LNCaP clone FGC (cell line): ENCODE results near the gene PHETA1.

Source experiments
- DNase-seq: peaks from one replicate; pipeline ENCODE4 v3.0.0-alpha.2; 2011; ENCODE audit warnings: low read depth
- H3K4me3 ChIP-seq: 2 replicates; pipeline ENCODE4 v1.5.1; 2011; ENCODE audit warnings: mild to moderate bottlenecking, low read depth, low read length, control low read depth
- TF ChIP-seq, protein P1 (sequence below): IDR thresholded peaks from 2 replicates; pipeline ENCODE4 v1.5.1; 2012; ENCODE audit warnings: mild to moderate bottlenecking; ENCODE audit not compliant: control insufficient read depth, insufficient read depth; ENCODE audit errors: extremely low read depth

Gene PHETA1

GRCh38 chr12:111322336-111323250 lies 46.3 kb downstream of the PHETA1 start:
- TF ChIP-seq, protein P1, sequence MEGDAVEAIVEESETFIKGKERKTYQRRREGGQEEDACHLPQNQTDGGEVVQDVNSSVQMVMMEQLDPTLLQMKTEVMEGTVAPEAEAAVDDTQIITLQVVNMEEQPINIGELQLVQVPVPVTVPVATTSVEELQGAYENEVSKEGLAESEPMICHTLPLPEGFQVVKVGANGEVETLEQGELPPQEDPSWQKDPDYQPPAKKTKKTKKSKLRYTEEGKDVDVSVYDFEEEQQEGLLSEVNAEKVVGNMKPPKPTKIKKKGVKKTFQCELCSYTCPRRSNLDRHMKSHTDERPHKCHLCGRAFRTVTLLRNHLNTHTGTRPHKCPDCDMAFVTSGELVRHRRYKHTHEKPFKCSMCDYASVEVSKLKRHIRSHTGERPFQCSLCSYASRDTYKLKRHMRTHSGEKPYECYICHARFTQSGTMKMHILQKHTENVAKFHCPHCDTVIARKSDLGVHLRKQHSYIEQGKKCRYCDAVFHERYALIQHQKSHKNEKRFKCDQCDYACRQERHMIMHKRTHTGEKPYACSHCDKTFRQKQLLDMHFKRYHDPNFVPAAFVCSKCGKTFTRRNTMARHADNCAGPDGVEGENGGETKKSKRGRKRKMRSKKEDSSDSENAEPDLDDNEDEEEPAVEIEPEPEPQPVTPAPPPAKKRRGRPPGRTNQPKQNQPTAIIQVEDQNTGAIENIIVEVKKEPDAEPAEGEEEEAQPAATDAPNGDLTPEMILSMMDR, result no peak
- H3K4me3 ChIP-seq, result no peak overlapping the region
- no peak for DNase-seq

DNA sequence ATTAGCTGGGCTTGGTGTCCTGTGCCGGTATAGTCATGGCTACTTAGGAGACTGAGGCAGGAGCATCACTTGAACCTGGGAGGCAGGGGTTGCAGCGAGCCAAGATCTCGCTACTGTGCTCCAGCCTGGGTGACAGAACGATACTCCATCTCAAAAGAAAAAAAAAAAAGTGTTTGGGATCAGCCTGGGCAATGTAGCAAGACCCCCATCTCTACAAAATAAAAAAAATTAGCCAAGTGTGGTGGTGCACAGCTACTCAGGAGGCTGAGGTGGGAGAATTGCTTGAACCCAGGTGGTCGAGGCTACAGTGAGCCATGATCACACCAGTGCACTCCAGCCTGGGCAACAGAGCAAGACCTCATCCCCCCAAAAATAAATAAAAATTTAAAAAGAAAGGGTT lies 47.6 kb downstream of the PHETA1 start:
- no peak for DNase-seq
- H3K4me3 ChIP-seq, result no peak overlapping the region
- TF ChIP-seq, protein P1, result no peak

DNA sequence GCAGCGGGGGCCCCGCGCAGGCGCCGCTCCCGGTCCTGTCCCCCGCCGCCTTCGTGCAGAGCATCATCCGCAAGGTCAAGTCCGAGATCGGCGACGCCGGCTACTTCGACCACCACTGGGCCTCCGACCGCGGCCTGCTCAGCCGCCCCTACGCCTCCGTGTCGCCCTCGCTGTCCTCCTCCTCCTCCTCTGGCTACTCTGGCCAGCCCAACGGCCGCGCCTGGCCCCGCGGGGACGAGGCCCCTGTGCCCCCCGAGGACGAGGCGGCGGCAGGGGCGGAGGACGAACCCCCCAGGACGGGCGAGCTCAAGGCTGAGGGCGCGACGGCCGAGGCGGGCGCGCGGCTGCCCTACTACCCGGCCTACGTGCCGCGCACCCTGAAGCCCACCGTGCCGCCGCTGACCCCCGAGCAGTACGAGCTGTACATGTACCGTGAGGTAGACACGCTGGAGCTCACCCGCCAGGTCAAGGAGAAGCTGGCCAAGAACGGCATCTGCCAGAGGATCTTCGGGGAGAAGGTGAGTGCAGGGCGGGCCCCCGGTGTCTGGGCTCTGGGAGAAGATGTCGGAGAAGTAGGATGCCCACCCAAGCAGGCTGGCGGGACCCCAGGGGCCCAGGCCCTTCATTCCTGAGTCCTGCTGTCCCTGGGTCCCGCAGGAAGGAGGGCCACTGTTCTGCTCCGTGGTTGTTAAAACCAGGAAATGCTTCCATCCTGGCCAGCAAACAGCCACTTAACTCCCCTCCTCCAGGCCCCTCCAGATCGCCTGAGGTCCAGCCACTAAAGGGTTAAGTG lies 48.4 kb downstream of the PHETA1 start:
- no peak for DNase-seq
- TF ChIP-seq, protein P1, result no peak
- no peak overlapping the region for H3K4me3 ChIP-seq

DNA sequence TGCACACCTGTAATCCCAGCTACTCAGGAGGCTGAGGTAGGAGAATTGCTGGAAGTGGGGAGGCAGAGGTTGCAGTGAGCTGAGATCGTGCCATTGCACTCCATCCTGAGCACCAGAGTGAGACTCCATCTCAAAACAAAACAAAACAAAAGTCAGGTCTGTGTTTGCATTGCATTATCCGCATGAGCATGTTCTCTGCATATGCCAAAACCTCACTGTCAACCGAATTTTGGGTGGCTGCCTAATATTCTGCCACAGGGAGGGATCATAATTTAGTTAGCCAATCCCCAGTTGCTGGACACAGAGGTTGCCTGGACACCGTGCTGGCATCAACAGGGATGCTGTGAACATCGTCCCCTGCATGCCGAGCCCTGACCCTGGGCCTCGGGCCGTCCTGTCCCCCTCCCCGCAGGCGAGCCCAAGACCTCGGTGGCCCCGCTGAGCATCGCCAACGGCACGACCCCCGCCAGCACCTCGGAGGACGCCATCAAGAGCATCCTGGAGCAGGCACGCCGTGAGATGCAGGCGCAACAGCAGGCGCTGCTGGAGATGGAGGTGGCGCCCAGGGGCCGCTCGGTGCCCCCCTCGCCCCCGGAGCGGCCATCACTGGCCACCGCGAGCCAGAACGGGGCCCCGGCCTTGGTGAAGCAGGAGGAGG lies 49.2 kb downstream of the PHETA1 start:
- DNase-seq, result no peak
- H3K4me3 ChIP-seq, result no peak overlapping the region
- TF ChIP-seq, protein P1, result no peak

DNA sequence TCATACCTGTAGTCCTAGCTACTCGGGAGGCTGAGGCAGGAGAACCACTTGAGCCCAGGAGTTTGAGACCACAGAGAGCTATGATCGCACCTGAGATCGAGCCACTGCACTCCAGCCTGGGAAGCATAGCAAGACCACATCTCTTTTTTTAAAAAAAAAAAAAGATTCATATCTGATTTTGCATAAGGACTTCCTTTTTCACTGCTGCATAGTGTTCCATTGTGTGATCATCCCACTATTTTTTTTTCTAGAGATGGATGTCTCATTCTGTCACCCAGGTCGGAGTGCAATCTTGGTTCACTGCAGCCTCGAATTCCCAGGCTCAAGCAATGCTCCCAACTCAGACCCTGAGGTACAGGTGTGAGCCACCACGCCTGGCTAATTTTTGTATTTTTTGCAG lies 50.4 kb downstream of the PHETA1 start:
- DNase-seq, result no peak
- TF ChIP-seq, protein P1, result no peak
- H3K4me3 ChIP-seq, result no peak overlapping the region

DNA sequence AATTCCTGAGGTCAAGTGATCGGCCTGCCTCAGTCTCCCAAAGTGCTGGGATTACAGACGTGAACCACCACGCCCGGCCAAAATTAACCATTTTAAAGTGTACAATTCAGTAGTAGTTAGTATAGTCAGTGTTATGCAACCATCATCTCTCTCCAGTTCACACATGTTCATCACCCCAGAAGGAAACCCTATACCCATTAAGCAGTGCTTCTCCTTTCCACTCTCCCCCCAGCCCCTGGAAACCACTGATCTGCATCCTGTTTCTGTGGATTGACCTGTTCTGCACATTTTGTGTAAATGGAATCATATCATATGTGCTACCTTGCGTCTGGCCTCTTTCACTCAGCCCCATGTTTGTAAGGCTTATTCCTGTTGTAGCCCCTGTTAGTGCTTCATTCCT lies 52.2 kb downstream of the PHETA1 start:
- H3K4me3 ChIP-seq, result no peak overlapping the region
- DNase-seq, result no peak
- TF ChIP-seq, protein P1, result no peak
